ENCODE measurements around the gene SETD1B. TPM values are rescaled to one million over a fixed set of nuclear protein-coding genes. Genes with fewer than 3 reads are reported as not detected.

SETD1B gene
- total and polyA plus RNA-seq, 2 of the 4 experiments (the other 2 are of a cell fraction): 0.90 to 5.1 TPM

DNA sequence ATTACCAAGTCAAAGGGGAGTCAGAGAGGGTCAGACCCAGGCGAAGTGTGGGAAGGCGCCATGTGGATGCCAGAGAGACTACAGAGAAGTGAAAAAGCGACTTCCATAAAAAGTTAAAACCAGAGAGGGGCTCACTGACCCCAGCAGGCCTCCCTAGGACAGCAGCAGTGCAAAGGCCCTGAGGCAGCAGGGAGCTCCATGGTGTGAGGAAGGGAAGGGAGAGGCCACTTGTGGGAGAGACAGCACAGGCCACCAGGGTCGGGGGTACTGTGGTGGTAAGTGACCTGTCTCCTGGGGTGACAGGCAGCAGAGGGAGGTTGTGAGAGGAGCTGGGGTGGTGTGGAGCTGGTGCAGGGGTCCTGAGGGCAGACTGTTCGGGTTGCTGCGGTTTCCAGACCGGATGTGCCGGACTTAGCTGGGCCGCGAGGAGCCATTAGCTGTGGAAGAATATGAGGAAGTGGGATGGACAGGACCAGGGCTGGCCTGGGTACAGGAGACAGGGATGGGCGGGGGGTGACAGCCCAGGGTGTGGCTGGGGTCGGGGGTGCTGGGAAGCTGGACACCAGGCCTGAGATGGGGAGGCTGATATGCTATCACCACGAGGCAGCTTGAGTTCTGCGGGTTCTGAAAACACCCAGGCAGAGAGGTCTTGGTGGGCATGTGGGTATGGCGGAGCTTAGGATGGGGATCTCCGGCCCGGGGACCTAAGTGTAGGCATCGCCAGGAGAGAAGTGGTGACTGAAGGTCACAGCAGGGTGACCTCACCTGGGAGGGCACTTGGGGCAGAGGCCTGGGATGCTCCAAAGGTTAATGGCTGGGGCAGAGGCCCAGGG is 22.7 kb downstream of the SETD1B start:
- Histone ChIP-seq H2BK5ac (ENCODE audit: low read depth, low read length, poor library complexity, severe bottlenecking) (no peak overlapping the region), H3K4ac (ENCODE audit: low read depth, low read length) (no peak overlapping the region), H3K4me2 (ENCODE audit: low read depth, low read length) (no peak overlapping the region), H4K20me1 (ENCODE audit: insufficient read depth, low read length) (peaks cover 6% of the 10 kb centered on the region), H2BK20ac (ENCODE audit: low read depth, low read length) (no peak overlapping the region), H2BK120ac (ENCODE audit: low read depth, low read length) (no peak overlapping the region), H2AFZ (replicated peaks; ENCODE audit: low read length, poor library complexity) (no peak overlapping the region), H3K18ac (ENCODE audit: low read depth, low read length) (no peak overlapping the region), H3K27ac (ENCODE audit: insufficient read depth, low read length) (no peak overlapping the region), H4K8ac (ENCODE audit: low read depth in 2 of 2, low read length in 2 of 2) (no peak overlapping the region), H2BK15ac (ENCODE audit: low read depth, low read length) (no peak overlapping the region), H3K4me1 (ENCODE audit: control insufficient read depth, insufficient read depth, low read length) (no peaks in the 10 kb centered on the region), H3K9me1 (ENCODE audit: insufficient read depth, low read length) (no peaks in the 10 kb centered on the region), H3K14ac (replicated peaks; ENCODE audit: low read depth, low read length) (no peak overlapping the region), H2AK9ac (replicated peaks; ENCODE audit: low read depth, low read length, poor library complexity) (no peak overlapping the region), H3K4me3 (ENCODE audit: insufficient read depth, low read depth, low read length) (no peak overlapping the region), H3K36me3 (ENCODE audit: control insufficient read depth, insufficient read depth, low read length) (peaks cover 72% of the 10 kb centered on the region), H4K91ac (ENCODE audit: insufficient read depth, low read depth, low read length) (no peak overlapping the region), H3K56ac (ENCODE audit: extremely low read depth, insufficient read depth, low read length) (no peak overlapping the region), H3K27me3 (ENCODE audit: control insufficient read depth, insufficient read depth, low read length) (no peaks in the 10 kb centered on the region), H3K23ac (ENCODE audit: low read depth, low read length) (no peak overlapping the region), H3K9me3 (ENCODE audit: control insufficient read depth, insufficient read depth, low read length) (no peaks in the 10 kb centered on the region), H4K5ac (ENCODE audit: low read depth, low read length) (no peak overlapping the region), H3K79me1 (ENCODE audit: low read depth in 1 of 2, low read length in 2 of 2) (peaks cover 20 to 56% of the 10 kb centered on the region in 2 experiments), H2AK5ac (ENCODE audit: low read depth, low read length) (no peak overlapping the region), H3K9ac (ENCODE audit: low read depth, low read length) (no peak overlapping the region)
- no peak for DNase-seq
- WGBS, 2 experiments (ENCODE audit: extremely low coverage in 2 of 2, insufficient read length in 1 of 2): 94% methylated on average over 14 of the region's 18 CpGs; no CpG with 5 or more reads in 1 of the 2 experiments
- ChIA-PET POLR2A (ENCODE audit: unreplicated experiment) (no interaction called here), CTCF (interaction anchor here (0.6 kb wide), 1 partner anchor 65 kb away, joined by 5 read pairs; no protein-coding TSS in a partner anchor)
- no TSS peak for BruUV-seq (replicated peaks)
- no peak for ATAC-seq (ENCODE audit: low read depth)
- in situ Hi-C loops (cut with MboI; ENCODE audit: low sequenced_read_pairs) (no loop called here), intact Hi-C loops (cut with micrococcal nuclease) (no loop called here), dilution Hi-C loops (cut with HindIII; ENCODE audit: low sequenced_read_pairs, unreplicated experiment) (no loop called here)
- no peak for TF ChIP-seq RCOR1 (IDR thresholded peaks at IDR 0.05; ENCODE audit: insufficient replicate concordance, low read length)
- TF ChIP-seq, protein P1, sequence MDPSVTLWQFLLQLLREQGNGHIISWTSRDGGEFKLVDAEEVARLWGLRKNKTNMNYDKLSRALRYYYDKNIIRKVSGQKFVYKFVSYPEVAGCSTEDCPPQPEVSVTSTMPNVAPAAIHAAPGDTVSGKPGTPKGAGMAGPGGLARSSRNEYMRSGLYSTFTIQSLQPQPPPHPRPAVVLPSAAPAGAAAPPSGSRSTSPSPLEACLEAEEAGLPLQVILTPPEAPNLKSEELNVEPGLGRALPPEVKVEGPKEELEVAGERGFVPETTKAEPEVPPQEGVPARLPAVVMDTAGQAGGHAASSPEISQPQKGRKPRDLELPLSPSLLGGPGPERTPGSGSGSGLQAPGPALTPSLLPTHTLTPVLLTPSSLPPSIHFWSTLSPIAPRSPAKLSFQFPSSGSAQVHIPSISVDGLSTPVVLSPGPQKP (IDR thresholded peaks at IDR 0.05; ENCODE audit: borderline replicate concordance, low read depth, low read length): no peak
- no peak for TF ChIP-seq MXI1 (IDR thresholded peaks at IDR 0.05; ENCODE audit: borderline replicate concordance, low read depth, low read length)
- TF ChIP-seq BHLHE40 (IDR thresholded peaks at IDR 0.05; ENCODE audit: low read depth, low read length): no peak
- TF ChIP-seq CEBPB (IDR thresholded peaks at IDR 0.05; ENCODE audit: low read depth, low read length): no peak
- no peak for TF ChIP-seq MAZ (IDR thresholded peaks at IDR 0.05; ENCODE audit: borderline replicate concordance, low read depth, low read length)
- TF ChIP-seq FOS (IDR thresholded peaks at IDR 0.05; ENCODE audit: low read depth, low read length): no peak
- no peak for TF ChIP-seq MAFK (IDR thresholded peaks at IDR 0.05; ENCODE audit: low read depth, low read length)
- TF ChIP-seq, protein P2, sequence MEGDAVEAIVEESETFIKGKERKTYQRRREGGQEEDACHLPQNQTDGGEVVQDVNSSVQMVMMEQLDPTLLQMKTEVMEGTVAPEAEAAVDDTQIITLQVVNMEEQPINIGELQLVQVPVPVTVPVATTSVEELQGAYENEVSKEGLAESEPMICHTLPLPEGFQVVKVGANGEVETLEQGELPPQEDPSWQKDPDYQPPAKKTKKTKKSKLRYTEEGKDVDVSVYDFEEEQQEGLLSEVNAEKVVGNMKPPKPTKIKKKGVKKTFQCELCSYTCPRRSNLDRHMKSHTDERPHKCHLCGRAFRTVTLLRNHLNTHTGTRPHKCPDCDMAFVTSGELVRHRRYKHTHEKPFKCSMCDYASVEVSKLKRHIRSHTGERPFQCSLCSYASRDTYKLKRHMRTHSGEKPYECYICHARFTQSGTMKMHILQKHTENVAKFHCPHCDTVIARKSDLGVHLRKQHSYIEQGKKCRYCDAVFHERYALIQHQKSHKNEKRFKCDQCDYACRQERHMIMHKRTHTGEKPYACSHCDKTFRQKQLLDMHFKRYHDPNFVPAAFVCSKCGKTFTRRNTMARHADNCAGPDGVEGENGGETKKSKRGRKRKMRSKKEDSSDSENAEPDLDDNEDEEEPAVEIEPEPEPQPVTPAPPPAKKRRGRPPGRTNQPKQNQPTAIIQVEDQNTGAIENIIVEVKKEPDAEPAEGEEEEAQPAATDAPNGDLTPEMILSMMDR (conservative IDR thresholded peaks at IDR 0.05; ENCODE audit: low read depth, low read length): no peak
- no peak for TF ChIP-seq CHD1 (IDR thresholded peaks at IDR 0.05; ENCODE audit: low read depth, low read length)
- TF ChIP-seq RAD21 (IDR thresholded peaks at IDR 0.05; ENCODE audit: low read length): no peak
- TF ChIP-seq RFX5 (IDR thresholded peaks at IDR 0.05; ENCODE audit: low read depth, low read length): no peak
- no peak for TF ChIP-seq POLR2A (IDR thresholded peaks at IDR 0.05; ENCODE audit: low read depth, low read length)
- TF ChIP-seq, protein P3, sequence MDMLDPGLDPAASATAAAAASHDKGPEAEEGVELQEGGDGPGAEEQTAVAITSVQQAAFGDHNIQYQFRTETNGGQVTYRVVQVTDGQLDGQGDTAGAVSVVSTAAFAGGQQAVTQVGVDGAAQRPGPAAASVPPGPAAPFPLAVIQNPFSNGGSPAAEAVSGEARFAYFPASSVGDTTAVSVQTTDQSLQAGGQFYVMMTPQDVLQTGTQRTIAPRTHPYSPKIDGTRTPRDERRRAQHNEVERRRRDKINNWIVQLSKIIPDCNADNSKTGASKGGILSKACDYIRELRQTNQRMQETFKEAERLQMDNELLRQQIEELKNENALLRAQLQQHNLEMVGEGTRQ (IDR thresholded peaks at IDR 0.05; ENCODE audit: low read depth, low read length): no peak
- no peak for TF ChIP-seq SMC3 (IDR thresholded peaks at IDR 0.05; ENCODE audit: low read depth, low read length)

Measured in IMR-90 (cell line).